MCF 10A (cell line): ENCODE data around the gene CCDC50. TPM values are rescaled to one million over a fixed set of nuclear protein-coding genes. Genes with fewer than 3 reads are reported as not detected.

Source experiments
- BruUV-seq: library from RNA; stranded (reverse); fragments of 400-500 nt; replicated peaks from 2 replicates; lab custom pipeline; 2021; lab: Mats Ljungman, UMichigan
- CTCF ChIA-PET: fragments of 300-600 bp; sonication (Branson Sonifier 250); formaldehyde crosslinking; extraction: SDS; loops from one replicate; lab custom pipeline; 2021; ENCODE audit warnings: antibody characterized with exemption, inconsistent platforms; lab: Yijun Ruan, JAX
- POLR2A ChIA-PET: fragments of 300-600, 350-650 bp; sonication (Branson Sonifier 250); formaldehyde crosslinking; extraction: SDS; loops from one replicate; lab custom pipeline; 2020; ENCODE audit warnings: antibody characterized with exemption, inconsistent platforms; lab: Yijun Ruan, JAX
- DNase-seq: peaks from one replicate; pipeline ENCODE4 v3.0.0-alpha.2; 2018; ENCODE audit not compliant: unreplicated experiment
- H3K27ac Mint-ChIP-seq: one replicate; pipeline ENCODE4 v1.8.0; 2022; ENCODE audit warnings: mild to moderate bottlenecking, low read depth, mixed read lengths; ENCODE audit not compliant: unreplicated experiment
- H3K27me3 Mint-ChIP-seq: one replicate; pipeline ENCODE4 v1.8.0; 2022; ENCODE audit warnings: mixed read lengths; ENCODE audit not compliant: insufficient read depth, unreplicated experiment
- H3K36me3 Mint-ChIP-seq: one replicate; pipeline ENCODE4 v1.8.0; 2022; ENCODE audit warnings: mild to moderate bottlenecking, moderate library complexity, mixed read lengths; ENCODE audit not compliant: insufficient read depth, unreplicated experiment
- H3K4me1 Mint-ChIP-seq: one replicate; pipeline ENCODE4 v1.8.0; 2022; ENCODE audit warnings: mixed read lengths; ENCODE audit not compliant: insufficient read depth, unreplicated experiment
- H3K4me3 Mint-ChIP-seq: one replicate; pipeline ENCODE4 v1.8.0; 2022; ENCODE audit warnings: mild to moderate bottlenecking, moderate library complexity, mixed read lengths; ENCODE audit not compliant: unreplicated experiment
- H3K9me3 Mint-ChIP-seq: one replicate; pipeline ENCODE4 v1.8.0; 2022; ENCODE audit warnings: mixed read lengths; ENCODE audit not compliant: unreplicated experiment
- intact Hi-C: fragments of 100-400 bp; cut with micrococcal nuclease; formaldehyde crosslinking; loops from 2 replicates; pipeline ENCODE4 v1.14.1; 2022
- total RNA-seq: library from RNA; stranded (reverse); gene quantifications from 2 replicates; pipeline ENCODE4 v1.2.3, GENCODE V29; 2022
- TF ChIP-seq, protein P1 (sequence below): fragments of 200-600 bp; IDR thresholded peaks from one replicate; pipeline ENCODE4 v1.8.0; 2022; ENCODE audit warnings: antibody characterized with exemption, mild to moderate bottlenecking; ENCODE audit not compliant: unreplicated experiment

CCDC50 gene
- total RNA-seq, 1 experiment from 2014 or later, result 115 TPM

DNA sequence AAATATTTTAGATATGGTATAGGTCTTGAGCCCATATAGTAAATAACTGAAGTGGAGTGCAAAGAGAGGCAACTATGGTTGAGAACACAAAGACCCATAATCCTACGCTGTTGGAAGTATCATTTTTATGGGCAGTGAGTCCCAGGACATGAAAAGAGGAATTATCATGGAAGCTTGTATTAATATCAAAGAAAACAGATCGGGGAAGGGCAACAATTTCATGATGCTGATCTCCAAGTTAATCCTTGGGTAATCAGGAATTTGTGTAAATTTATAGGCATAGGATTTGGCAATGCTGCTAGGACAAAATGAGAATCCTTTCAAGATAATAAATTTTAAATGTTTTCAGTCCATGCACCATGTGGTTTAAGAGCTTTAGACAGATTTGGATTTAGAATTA is 91.6 kb downstream of the CCDC50 start:
- Mint-ChIP-seq H3K9me3 (no peaks in the 10 kb centered on the region), H3K4me1 (peaks cover 5% of the 10 kb centered on the region), H3K4me3 (no peak overlapping the region), H3K27ac (no peak overlapping the region), H3K36me3 (no peaks in the 10 kb centered on the region), H3K27me3 (no peaks in the 10 kb centered on the region)
- TF ChIP-seq, protein P1, sequence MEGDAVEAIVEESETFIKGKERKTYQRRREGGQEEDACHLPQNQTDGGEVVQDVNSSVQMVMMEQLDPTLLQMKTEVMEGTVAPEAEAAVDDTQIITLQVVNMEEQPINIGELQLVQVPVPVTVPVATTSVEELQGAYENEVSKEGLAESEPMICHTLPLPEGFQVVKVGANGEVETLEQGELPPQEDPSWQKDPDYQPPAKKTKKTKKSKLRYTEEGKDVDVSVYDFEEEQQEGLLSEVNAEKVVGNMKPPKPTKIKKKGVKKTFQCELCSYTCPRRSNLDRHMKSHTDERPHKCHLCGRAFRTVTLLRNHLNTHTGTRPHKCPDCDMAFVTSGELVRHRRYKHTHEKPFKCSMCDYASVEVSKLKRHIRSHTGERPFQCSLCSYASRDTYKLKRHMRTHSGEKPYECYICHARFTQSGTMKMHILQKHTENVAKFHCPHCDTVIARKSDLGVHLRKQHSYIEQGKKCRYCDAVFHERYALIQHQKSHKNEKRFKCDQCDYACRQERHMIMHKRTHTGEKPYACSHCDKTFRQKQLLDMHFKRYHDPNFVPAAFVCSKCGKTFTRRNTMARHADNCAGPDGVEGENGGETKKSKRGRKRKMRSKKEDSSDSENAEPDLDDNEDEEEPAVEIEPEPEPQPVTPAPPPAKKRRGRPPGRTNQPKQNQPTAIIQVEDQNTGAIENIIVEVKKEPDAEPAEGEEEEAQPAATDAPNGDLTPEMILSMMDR, result no peak
- intact Hi-C loops, result no loop called here
- POLR2A ChIA-PET, result no interaction called here
- CTCF ChIA-PET, result interaction anchor here (0.6 to 2.6 kb wide), 5 partner anchors 767 to 1023 kb away, joined by 3 to 15 read pairs (median 5); no protein-coding TSS in a partner anchor
- no peak for DNase-seq
- BruUV-seq, result no TSS peak

DNA sequence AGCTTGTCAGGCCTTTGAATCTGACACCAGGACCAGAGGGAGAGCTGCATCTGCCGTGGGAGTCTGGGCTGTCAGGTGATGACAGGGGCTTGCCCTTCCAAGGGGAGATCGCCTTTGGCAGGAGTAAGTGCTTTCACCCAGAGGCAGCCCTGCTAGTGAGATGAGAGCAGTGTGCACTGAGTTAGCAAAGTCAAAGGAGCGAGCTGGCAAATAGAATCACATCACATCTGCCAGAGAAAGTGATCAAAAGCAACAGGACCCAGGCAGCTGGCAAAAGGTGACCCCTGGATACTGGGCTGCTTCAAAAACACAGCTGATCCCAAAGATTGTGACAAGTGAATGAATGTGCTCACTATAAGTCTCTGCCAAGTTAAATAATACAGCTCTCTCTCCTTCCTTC is 95.7 kb downstream of the CCDC50 start:
- no peaks in the 10 kb centered on the region for H3K4me1 Mint-ChIP-seq
- no peaks in the 10 kb centered on the region for H3K36me3 Mint-ChIP-seq
- CTCF ChIA-PET, result interaction anchor here (0.6 to 1.4 kb wide), 4 partner anchors 8 to 1019 kb away, joined by 3 to 6 read pairs (median 4); no protein-coding TSS in a partner anchor
- TF ChIP-seq, protein P1, result no peak
- H3K27ac Mint-ChIP-seq, result no peak overlapping the region
- intact Hi-C loops, result no loop called here
- no peak for DNase-seq
- H3K9me3 Mint-ChIP-seq, result no peaks in the 10 kb centered on the region
- POLR2A ChIA-PET, result interaction anchor here (1.0 kb wide), 1 partner anchor 71 kb away, joined by 3 read pairs; no protein-coding TSS in a partner anchor
- no peak overlapping the region for H3K4me3 Mint-ChIP-seq
- no peaks in the 10 kb centered on the region for H3K27me3 Mint-ChIP-seq
- BruUV-seq, result no TSS peak

DNA sequence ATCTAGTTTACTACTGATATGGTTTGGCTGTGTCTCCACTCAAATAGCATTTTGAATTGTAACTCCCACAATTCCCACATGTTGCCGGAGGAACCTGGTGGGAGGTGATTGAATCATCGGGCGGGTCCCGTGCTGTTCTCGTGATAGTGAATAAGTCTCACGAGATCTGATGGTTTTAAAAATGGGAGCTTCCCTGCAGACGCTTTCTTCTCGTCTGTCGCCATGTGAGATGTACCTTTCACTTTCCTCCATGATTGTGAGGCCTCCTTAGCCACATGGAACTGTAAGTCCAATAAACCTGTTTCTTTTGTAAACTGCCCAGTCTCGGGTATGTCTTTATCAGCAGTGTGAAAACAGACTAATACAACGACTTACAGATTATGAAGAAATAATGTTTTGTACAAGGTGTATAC is 96.1 kb downstream of the CCDC50 start:
- Mint-ChIP-seq H3K27ac (no peak overlapping the region), H3K36me3 (no peaks in the 10 kb centered on the region), H3K9me3 (no peaks in the 10 kb centered on the region), H3K4me3 (no peak overlapping the region), H3K4me1 (no peaks in the 10 kb centered on the region), H3K27me3 (no peaks in the 10 kb centered on the region)
- POLR2A ChIA-PET, result no interaction called here
- no TSS peak for BruUV-seq
- DNase-seq, result no peak
- TF ChIP-seq, protein P1, result no peak
- CTCF ChIA-PET, result interaction anchor here (0.8 kb wide), 1 partner anchor 1019 kb away, joined by 3 read pairs; no protein-coding TSS in a partner anchor
- intact Hi-C loops, result no loop called here

DNA sequence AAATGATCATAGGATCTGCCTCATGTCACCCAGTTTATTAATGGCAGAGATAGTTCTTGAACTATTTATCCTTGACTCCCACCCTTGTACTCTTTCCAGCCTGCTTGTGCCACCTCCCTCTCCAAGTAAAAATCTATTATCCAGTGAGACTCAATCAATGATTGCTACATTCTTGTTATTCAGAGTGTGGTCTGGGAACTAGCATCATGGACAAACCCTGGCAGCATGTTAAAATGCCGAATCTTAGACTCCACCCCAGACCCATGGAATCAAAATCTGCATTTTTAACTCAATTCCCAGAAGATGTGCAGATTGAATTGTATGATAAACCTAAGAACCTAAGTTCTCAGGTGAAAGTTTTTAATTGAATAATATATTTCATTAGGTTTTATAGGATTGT is 97.1 kb downstream of the CCDC50 start:
- BruUV-seq, result no TSS peak
- DNase-seq, result no peak
- Mint-ChIP-seq H3K4me1 (no peaks in the 10 kb centered on the region), H3K9me3 (no peaks in the 10 kb centered on the region), H3K4me3 (no peak overlapping the region), H3K27ac (no peak overlapping the region), H3K36me3 (no peaks in the 10 kb centered on the region), H3K27me3 (no peaks in the 10 kb centered on the region)
- POLR2A ChIA-PET, result no interaction called here
- TF ChIP-seq, protein P1, result no peak
- intact Hi-C loops, result no loop called here
- CTCF ChIA-PET, result no interaction called here
